GM21423 (cell line): Measurements from ENCODE around the gene ITGA11.
A peak's percentile ranks its signal among the peaks of the same experiment; 100 is the strongest.

Experiments
- ATAC-seq: cut with Tn5 transposase; IDR thresholded peaks from one replicate; pipeline ENCODE4 v1.9.1; 2021; ENCODE audit warnings: mild to moderate bottlenecking, moderate library complexity; ENCODE audit not compliant: unreplicated experiment

Gene ITGA11

GRCh38 chr15:68389936-68390817 is 41.8 kb downstream of the ITGA11 start:
- ATAC-seq: peak; percentile 88

- no peak for ATAC-seq
These were observed 42.7 kb downstream of the ITGA11 start for GRCh38 chr15:68389041-68389930.

GRCh38 chr15:68387381-68388143 is 44.4 kb downstream of the ITGA11 start:
- ATAC-seq: no peak

GRCh38 chr15:68386587-68387288 is 45.2 kb downstream of the ITGA11 start:
- no peak for ATAC-seq

- no peak for ATAC-seq
These were observed 46.0 kb downstream of the ITGA11 start for GRCh38 chr15:68385671-68386586.

- ATAC-seq: no peak
These were observed 46.8 kb downstream of the ITGA11 start for GRCh38 chr15:68385240-68385561.

GRCh38 chr15:68384451-68385239 is 47.3 kb downstream of the ITGA11 start:
- no peak for ATAC-seq

- ATAC-seq: no peak
These were observed 48.5 kb downstream of the ITGA11 start for GRCh38 chr15:68383161-68384074.

GRCh38 chr15:68382286-68383007 is 49.5 kb downstream of the ITGA11 start:
- no peak for ATAC-seq

GRCh38 chr15:68380456-68380855 is 51.5 kb downstream of the ITGA11 start:
- ATAC-seq: no peak

- ATAC-seq: no peak
These were observed 52.1 kb downstream of the ITGA11 start for GRCh38 chr15:68379759-68380290.

GRCh38 chr15:68379058-68379758 is 52.8 kb downstream of the ITGA11 start:
- ATAC-seq: no peak

- no peak for ATAC-seq
These were observed 53.4 kb downstream of the ITGA11 start for GRCh38 chr15:68378595-68378994.

- no peak for ATAC-seq
These were observed 54.2 kb downstream of the ITGA11 start for GRCh38 chr15:68377766-68378165.

- ATAC-seq: no peak
These were observed 55.4 kb downstream of the ITGA11 start for GRCh38 chr15:68376447-68377060.
